ENCODE results near the gene CIDEC.

CIDEC gene

DNA sequence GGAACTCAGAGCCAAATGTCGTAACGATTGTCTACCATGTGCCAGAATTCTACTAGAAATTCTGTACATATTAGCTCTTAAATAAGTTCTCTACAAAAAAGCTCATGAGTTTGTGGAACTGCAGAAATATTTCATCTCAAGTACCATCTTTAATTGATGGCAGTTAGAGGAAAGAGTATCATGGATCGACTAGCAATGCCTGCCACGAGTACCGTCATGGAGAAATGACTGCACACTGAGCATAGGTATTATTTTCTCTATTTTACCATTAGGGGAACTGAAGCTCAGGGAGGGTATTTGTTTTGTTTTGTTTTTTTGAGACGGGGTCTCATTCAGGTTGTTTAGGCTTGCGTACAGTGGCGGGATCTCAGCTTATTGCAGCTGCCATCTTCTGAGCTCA is 39.0 kb downstream of the CIDEC start:
- Histone ChIP-seq H2AFZ (ENCODE audit: low read depth) (no peak overlapping the region), H3K36me3 (ENCODE audit: insufficient read depth) (no peaks in the 10 kb centered on the region)

GRCh38 chr3:9838856-9839255 is 41.2 kb downstream of the CIDEC start:
- H3K27ac ChIP-seq = no peak overlapping the region
- no peaks in the 10 kb centered on the region for H3K27me3 ChIP-seq (ENCODE audit: insufficient read depth, low read depth)
- no peak overlapping the region for H3K9ac ChIP-seq
- H3K4me2 ChIP-seq = no peak overlapping the region
- H3K79me2 ChIP-seq (ENCODE audit: insufficient read depth, low read depth) = no peaks in the 10 kb centered on the region
- H3K36me3 ChIP-seq (ENCODE audit: insufficient read depth) = no peaks in the 10 kb centered on the region
- H4K20me1 ChIP-seq (ENCODE audit: insufficient read depth) = no peaks in the 10 kb centered on the region
- H3K4me1 ChIP-seq (ENCODE audit: low read depth, poor library complexity, severe bottlenecking) = no peaks in the 10 kb centered on the region
- no peak overlapping the region for H2AFZ ChIP-seq (ENCODE audit: low read depth)
- no peak overlapping the region for H3K4me3 ChIP-seq (IDR thresholded peaks at IDR 0.05; ENCODE audit: insufficient read depth, low read depth, low read length)
- TF ChIP-seq, protein P1, sequence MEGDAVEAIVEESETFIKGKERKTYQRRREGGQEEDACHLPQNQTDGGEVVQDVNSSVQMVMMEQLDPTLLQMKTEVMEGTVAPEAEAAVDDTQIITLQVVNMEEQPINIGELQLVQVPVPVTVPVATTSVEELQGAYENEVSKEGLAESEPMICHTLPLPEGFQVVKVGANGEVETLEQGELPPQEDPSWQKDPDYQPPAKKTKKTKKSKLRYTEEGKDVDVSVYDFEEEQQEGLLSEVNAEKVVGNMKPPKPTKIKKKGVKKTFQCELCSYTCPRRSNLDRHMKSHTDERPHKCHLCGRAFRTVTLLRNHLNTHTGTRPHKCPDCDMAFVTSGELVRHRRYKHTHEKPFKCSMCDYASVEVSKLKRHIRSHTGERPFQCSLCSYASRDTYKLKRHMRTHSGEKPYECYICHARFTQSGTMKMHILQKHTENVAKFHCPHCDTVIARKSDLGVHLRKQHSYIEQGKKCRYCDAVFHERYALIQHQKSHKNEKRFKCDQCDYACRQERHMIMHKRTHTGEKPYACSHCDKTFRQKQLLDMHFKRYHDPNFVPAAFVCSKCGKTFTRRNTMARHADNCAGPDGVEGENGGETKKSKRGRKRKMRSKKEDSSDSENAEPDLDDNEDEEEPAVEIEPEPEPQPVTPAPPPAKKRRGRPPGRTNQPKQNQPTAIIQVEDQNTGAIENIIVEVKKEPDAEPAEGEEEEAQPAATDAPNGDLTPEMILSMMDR (conservative IDR thresholded peaks at IDR 0.05; ENCODE audit: low read depth, low read length) = no peak

More for the DNA sequence above, 39.0 kb downstream of the CIDEC start:
- H4K20me1 ChIP-seq (ENCODE audit: insufficient read depth) = no peaks in the 10 kb centered on the region
- H3K4me1 ChIP-seq (ENCODE audit: low read depth, poor library complexity, severe bottlenecking) = no peaks in the 10 kb centered on the region
- H3K27me3 ChIP-seq (ENCODE audit: insufficient read depth, low read depth) = no peaks in the 10 kb centered on the region
- no peak overlapping the region for H3K27ac ChIP-seq
- TF ChIP-seq, protein P1 (conservative IDR thresholded peaks at IDR 0.05; ENCODE audit: low read depth, low read length) = no peak
- H3K4me3 ChIP-seq (IDR thresholded peaks at IDR 0.05; ENCODE audit: insufficient read depth, low read depth, low read length) = no peak overlapping the region
- H3K9ac ChIP-seq = no peak overlapping the region
- H3K4me2 ChIP-seq = no peak overlapping the region
- H3K79me2 ChIP-seq (ENCODE audit: insufficient read depth, low read depth) = no peaks in the 10 kb centered on the region

GRCh38 chr3:9837701-9838582 is 42.1 kb downstream of the CIDEC start:
- Histone ChIP-seq H3K4me1 (ENCODE audit: low read depth, poor library complexity, severe bottlenecking) (no peaks in the 10 kb centered on the region), H3K9ac (no peak overlapping the region), H3K4me3 (IDR thresholded peaks at IDR 0.05; ENCODE audit: insufficient read depth, low read depth, low read length) (no peak overlapping the region), H3K27me3 (ENCODE audit: insufficient read depth, low read depth) (no peaks in the 10 kb centered on the region), H3K79me2 (ENCODE audit: insufficient read depth, low read depth) (no peaks in the 10 kb centered on the region), H3K4me2 (no peak overlapping the region), H2AFZ (ENCODE audit: low read depth) (no peak overlapping the region), H3K27ac (no peak overlapping the region), H4K20me1 (ENCODE audit: insufficient read depth) (no peaks in the 10 kb centered on the region), H3K36me3 (ENCODE audit: insufficient read depth) (no peaks in the 10 kb centered on the region)
- TF ChIP-seq, protein P1 (conservative IDR thresholded peaks at IDR 0.05; ENCODE audit: low read depth, low read length) = no peak

GRCh38 chr3:9834520-9835380 is 45.3 kb downstream of the CIDEC start:
- Histone ChIP-seq H2AFZ (ENCODE audit: low read depth) (no peak overlapping the region), H3K4me3 (IDR thresholded peaks at IDR 0.05; ENCODE audit: insufficient read depth, low read depth, low read length) (no peak overlapping the region), H3K4me2 (no peak overlapping the region), H4K20me1 (ENCODE audit: insufficient read depth) (no peaks in the 10 kb centered on the region), H3K79me2 (ENCODE audit: insufficient read depth, low read depth) (no peaks in the 10 kb centered on the region), H3K4me1 (ENCODE audit: low read depth, poor library complexity, severe bottlenecking) (no peaks in the 10 kb centered on the region), H3K9ac (no peak overlapping the region), H3K27me3 (ENCODE audit: insufficient read depth, low read depth) (no peaks in the 10 kb centered on the region), H3K27ac (no peak overlapping the region), H3K36me3 (ENCODE audit: insufficient read depth) (no peaks in the 10 kb centered on the region)
- TF ChIP-seq, protein P1 (conservative IDR thresholded peaks at IDR 0.05; ENCODE audit: low read depth, low read length) = no peak

Data from KMS-11 (cell line).